Stimulated activated naive CD8-positive, alpha-beta T cell treated with anti-CD3 and anti-CD28 coated beads, Interleukin-15, Interleukin-2, amounts not matched to agents 100 ng/mL and 50 ng/mL, for 24 hours (primary cell): ENCODE data around the gene TMEM37.
A peak's percentile ranks its signal among the peaks of the same experiment; 100 is the strongest.
"Not testable (repeated sequence)": the region's sequence is repeated elsewhere in the genome, so short reads cannot be mapped to it uniquely, and the experiment has no call there.

Source experiments
- H3K27ac Mint-ChIP-seq: one replicate; pipeline ENCODE4 v1.8.0; 2021; ENCODE audit warnings: mild to moderate bottlenecking, mixed read lengths
- H3K27me3 Mint-ChIP-seq: one replicate; pipeline ENCODE4 v1.8.0; 2021; ENCODE audit warnings: mixed read lengths
- H3K36me3 Mint-ChIP-seq: one replicate; pipeline ENCODE4 v1.8.0; 2021; ENCODE audit warnings: low read depth, mixed read lengths
- H3K4me1 Mint-ChIP-seq: one replicate; pipeline ENCODE4 v1.8.0; 2021; ENCODE audit warnings: low read depth, mixed read lengths
- H3K4me3 Mint-ChIP-seq: one replicate; pipeline ENCODE4 v1.8.0; 2021; ENCODE audit warnings: mild to moderate bottlenecking, mixed read lengths
- H3K9me3 Mint-ChIP-seq: one replicate; pipeline ENCODE4 v1.8.0; 2021; ENCODE audit warnings: mixed read lengths

TMEM37 gene, protein sequence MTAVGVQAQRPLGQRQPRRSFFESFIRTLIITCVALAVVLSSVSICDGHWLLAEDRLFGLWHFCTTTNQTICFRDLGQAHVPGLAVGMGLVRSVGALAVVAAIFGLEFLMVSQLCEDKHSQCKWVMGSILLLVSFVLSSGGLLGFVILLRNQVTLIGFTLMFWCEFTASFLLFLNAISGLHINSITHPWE

GRCh38 chr2:119431155-119431975 lies at the start of gene TMEM37:
TMEM37 (plus strand) TSS chr2:119431854; CDS start chr2:119431904, 50 bp downstream.
- Mint-ChIP-seq H3K9me3 (no peaks in the 10 kb centered on the region), H3K4me3 (peak within 1 kb of the TSS; percentile 56), H3K36me3 (no peaks in the 10 kb centered on the region), H3K27ac (no peak within 1 kb of the TSS), H3K4me1 (peaks cover 11% of the 10 kb centered on the region), H3K27me3 (peaks cover 64% of the 10 kb centered on the region)

- H3K4me3 Mint-ChIP-seq, result no peak overlapping the region
- H3K36me3 Mint-ChIP-seq, result no peaks in the 10 kb centered on the region
- peaks cover 4% of the 10 kb centered on the region for H3K27me3 Mint-ChIP-seq
- H3K4me1 Mint-ChIP-seq, result peaks cover 12% of the 10 kb centered on the region
- H3K9me3 Mint-ChIP-seq, result no peaks in the 10 kb centered on the region
- H3K27ac Mint-ChIP-seq, result no peak overlapping the region
Measured at GRCh38 chr2:119383410-119384140, 48.1 kb upstream of the TMEM37 start.

DNA sequence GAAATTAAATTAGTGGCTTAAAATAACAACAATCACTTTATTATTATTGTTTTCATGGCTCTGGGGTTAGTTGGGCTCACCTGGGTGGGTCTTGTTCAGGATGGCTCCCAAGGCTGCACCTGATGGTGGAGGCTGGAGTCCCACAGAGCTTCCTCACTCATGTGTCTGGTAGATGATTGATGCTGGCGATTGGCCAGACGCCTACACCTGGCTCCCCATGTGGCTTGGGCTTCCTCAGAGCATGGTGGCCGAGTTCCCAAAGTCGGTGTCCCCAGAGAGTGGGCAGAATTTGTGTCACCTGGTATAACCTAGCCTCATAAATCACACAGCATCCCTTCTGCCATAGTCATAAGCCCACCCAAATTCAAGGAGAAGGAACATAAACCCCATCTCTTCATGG lies 46.7 kb upstream of the TMEM37 start:
- no peaks in the 10 kb centered on the region for H3K36me3 Mint-ChIP-seq
- no peak overlapping the region for H3K4me3 Mint-ChIP-seq
- H3K9me3 Mint-ChIP-seq, result no peaks in the 10 kb centered on the region
- no peak overlapping the region for H3K27ac Mint-ChIP-seq
- peaks cover 12% of the 10 kb centered on the region for H3K4me1 Mint-ChIP-seq
- peaks cover 4% of the 10 kb centered on the region for H3K27me3 Mint-ChIP-seq

- Mint-ChIP-seq H3K36me3 (no peaks in the 10 kb centered on the region), H3K27me3 (peaks cover 4% of the 10 kb centered on the region), H3K4me3 (no peak overlapping the region), H3K4me1 (peaks cover 12% of the 10 kb centered on the region), H3K27ac (no peak overlapping the region), H3K9me3 (no peaks in the 10 kb centered on the region)
Measured at GRCh38 chr2:119385466-119385865, 46.2 kb upstream of the TMEM37 start.

- H3K36me3 Mint-ChIP-seq, result no peaks in the 10 kb centered on the region
- H3K4me1 Mint-ChIP-seq, result peaks cover 12% of the 10 kb centered on the region
- no peak overlapping the region for H3K27ac Mint-ChIP-seq
- no peak overlapping the region for H3K4me3 Mint-ChIP-seq
- H3K9me3 Mint-ChIP-seq, result no peaks in the 10 kb centered on the region
- peaks cover 4% of the 10 kb centered on the region for H3K27me3 Mint-ChIP-seq
Measured at GRCh38 chr2:119387381-119388129, 44.1 kb upstream of the TMEM37 start.

DNA sequence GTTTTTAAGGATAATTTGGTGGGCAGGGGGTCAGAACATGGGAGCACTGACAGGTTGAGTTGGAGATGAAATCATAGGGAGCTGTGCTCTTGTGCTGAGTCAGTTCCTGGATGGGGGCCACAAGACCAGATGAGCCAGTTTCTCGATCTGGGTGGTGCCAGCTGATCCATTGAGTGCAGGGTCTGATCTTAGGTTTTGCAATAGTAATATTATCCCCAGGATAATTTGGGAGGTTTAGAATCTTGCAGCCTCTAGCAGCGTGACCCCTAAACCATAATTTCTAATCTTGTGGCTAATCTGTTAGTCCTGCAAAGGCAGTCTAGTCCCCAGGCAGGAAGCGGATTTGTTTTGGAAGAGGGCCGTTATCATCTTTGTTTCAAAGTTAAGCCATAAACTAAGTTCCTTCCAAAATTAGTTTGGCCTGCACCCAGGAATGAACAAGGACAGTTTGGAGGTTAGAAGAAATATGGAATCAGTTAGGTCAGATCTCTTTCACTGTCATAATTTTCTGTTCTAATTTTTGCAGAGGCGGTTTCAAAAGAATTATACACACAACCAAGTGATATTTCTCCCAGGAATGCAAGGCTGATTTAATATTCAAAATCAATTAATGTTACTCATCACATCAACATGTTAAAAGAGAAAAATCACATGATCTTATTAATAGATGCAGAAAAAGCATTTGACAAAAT lies 41.9 kb upstream of the TMEM37 start:
- H3K36me3 Mint-ChIP-seq, result no peaks in the 10 kb centered on the region
- H3K4me1 Mint-ChIP-seq, result peaks cover 12% of the 10 kb centered on the region
- no peaks in the 10 kb centered on the region for H3K27me3 Mint-ChIP-seq
- H3K4me3 Mint-ChIP-seq, result no peak overlapping the region
- no peaks in the 10 kb centered on the region for H3K9me3 Mint-ChIP-seq
- H3K27ac Mint-ChIP-seq, result no peak overlapping the region

- Mint-ChIP-seq H3K27me3 (no peaks in the 10 kb centered on the region), H3K4me1 (no peaks in the 10 kb centered on the region), H3K4me3 (no peak overlapping the region), H3K27ac (no peak overlapping the region), H3K9me3 (no peaks in the 10 kb centered on the region), H3K36me3 (no peaks in the 10 kb centered on the region)
Measured at GRCh38 chr2:119393971-119394748, 37.5 kb upstream of the TMEM37 start.

- Mint-ChIP-seq H3K4me1 (no peaks in the 10 kb centered on the region), H3K9me3 (no peaks in the 10 kb centered on the region), H3K27me3 (no peaks in the 10 kb centered on the region), H3K36me3 (no peaks in the 10 kb centered on the region), H3K27ac (no peak overlapping the region), H3K4me3 (no peak overlapping the region)
Measured at GRCh38 chr2:119397196-119397595, 34.5 kb upstream of the TMEM37 start.

GRCh38 chr2:119402106-119402505 lies 29.5 kb upstream of the TMEM37 start:
- H3K9me3 Mint-ChIP-seq, result no peaks in the 10 kb centered on the region
- H3K27ac Mint-ChIP-seq, result no peak overlapping the region
- H3K36me3 Mint-ChIP-seq, result no peaks in the 10 kb centered on the region
- H3K4me3 Mint-ChIP-seq, result no peak overlapping the region
- no peaks in the 10 kb centered on the region for H3K4me1 Mint-ChIP-seq
- peaks cover 3% of the 10 kb centered on the region for H3K27me3 Mint-ChIP-seq

DNA sequence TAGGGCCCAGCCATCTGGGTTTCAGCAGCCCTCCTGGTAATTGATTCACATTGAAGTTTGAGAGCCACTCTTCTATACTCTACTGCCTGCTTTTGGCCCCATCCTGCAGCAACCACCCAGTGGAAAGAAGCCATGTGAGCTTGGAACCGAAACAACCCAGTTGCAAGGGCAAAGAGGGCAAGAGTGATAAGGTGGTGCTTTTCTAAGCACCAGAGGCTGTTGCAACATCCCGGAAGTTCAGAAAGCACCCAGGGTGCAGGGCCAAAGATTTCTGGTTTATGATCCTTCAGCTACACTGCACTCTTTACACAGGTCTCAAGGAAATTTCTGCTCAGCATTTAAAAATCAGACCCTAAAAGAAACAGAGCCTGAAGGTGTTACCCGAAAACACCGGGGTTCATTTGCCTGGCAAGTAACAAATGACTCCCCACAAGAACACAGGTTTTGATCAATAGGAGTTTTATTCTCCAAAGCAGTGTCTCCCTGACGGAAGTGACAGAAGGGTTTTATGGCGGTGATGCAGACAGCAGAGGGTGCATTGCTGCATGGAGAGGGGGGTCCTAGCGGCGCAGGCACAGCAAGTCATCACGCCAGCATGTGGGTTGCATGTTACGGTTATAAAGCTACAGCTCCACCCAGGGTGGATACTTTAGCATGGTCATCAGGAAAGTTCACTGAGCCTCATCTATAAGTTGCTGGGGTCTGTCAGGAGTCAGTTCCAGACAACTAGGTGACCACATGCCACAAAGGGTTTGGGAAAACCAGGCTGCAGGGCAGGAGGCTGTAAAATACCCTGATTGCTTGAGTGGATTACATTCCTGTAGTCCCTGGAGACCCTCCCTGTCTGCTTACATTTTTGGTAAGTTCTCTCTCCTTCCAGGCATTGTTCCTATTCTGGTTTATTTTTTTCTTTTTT lies 28.8 kb upstream of the TMEM37 start:
- H3K27ac Mint-ChIP-seq, result no peak overlapping the region
- H3K4me1 Mint-ChIP-seq, result no peaks in the 10 kb centered on the region
- H3K36me3 Mint-ChIP-seq, result no peaks in the 10 kb centered on the region
- H3K4me3 Mint-ChIP-seq, result no peak overlapping the region
- H3K27me3 Mint-ChIP-seq, result peaks cover 3% of the 10 kb centered on the region
- no peaks in the 10 kb centered on the region for H3K9me3 Mint-ChIP-seq

DNA sequence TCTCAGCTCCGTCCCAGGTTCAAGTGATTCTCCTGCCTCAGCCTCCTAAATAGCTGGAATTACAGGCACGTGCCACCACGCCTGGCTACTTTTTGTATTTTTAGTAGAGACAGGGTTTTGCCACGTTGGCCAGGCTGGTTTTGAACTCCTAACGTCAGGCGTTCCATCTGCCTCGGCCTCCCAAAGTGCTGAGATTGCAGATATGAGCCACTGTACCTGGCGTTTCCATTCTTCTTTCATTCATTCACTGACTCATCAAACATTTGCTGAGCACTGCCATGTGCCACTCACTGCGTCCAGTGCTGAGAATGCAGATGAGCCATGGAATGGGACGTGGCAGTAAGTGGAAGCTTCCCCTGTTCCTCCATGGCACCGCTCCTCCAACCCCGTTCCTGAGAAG lies 28.0 kb upstream of the TMEM37 start:
- H3K9me3 Mint-ChIP-seq, H3K36me3 Mint-ChIP-seq, H3K4me1 Mint-ChIP-seq, H3K4me3 Mint-ChIP-seq, H3K27me3 Mint-ChIP-seq, H3K27ac Mint-ChIP-seq: not testable (repeated sequence)

DNA sequence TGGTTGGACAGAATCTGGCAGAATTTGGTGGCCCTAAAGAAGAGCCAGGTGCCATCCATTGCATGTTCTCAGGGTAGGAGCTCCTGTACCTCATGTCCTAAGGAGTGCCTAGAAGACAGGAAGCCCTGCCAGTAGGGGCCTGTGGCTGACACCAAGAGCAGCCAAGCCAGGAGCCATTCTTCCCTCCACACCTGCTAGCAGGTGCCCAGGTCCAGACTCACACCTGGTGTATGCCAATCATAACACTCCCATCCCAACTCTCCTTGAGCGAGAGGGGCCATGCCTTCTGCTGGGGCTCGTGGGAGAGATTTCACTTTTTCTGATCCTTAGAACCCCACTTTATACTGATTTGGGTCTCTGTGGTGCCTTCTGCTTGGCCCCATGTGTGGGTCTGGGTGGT lies 26.5 kb upstream of the TMEM37 start:
- no peaks in the 10 kb centered on the region for H3K36me3 Mint-ChIP-seq
- no peaks in the 10 kb centered on the region for H3K4me1 Mint-ChIP-seq
- no peaks in the 10 kb centered on the region for H3K9me3 Mint-ChIP-seq
- H3K4me3 Mint-ChIP-seq, result no peak overlapping the region
- H3K27me3 Mint-ChIP-seq, result peaks cover 3% of the 10 kb centered on the region
- H3K27ac Mint-ChIP-seq, result no peak overlapping the region
